Measurements from ENCODE around the gene EVI2A.

EVI2A gene

DNA sequence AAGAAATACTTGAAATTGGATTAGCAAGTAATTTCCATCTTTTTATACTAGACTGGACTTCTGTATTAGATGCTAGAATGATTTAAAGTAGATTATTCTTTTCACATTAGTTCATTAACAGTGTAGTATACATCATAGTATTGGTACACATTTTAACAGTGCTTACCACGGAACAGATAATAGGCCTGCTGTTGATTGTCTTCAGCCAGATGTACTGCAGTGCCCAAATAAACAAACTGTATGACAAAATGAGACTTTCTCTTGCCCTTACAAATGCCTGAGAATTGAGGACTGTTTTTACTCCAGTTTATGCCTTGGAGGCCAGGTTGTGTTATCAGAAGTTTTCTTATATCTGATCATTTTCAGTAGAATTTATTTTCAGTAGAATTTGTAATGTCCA lies 631 bp downstream of the EVI2A start:
- no peaks in the 10 kb centered on the region for H3K9me3 ChIP-seq (ENCODE audit: control insufficient read depth, low read length)
- H3K27ac ChIP-seq: no peak overlapping the region
- no peak overlapping the region for H3K9ac ChIP-seq
- H3K4me2 ChIP-seq (ENCODE audit: low read length): no peak overlapping the region
- no peaks in the 10 kb centered on the region for H3K4me1 ChIP-seq
- no peaks in the 10 kb centered on the region for H3K79me2 ChIP-seq
- H3K4me3 ChIP-seq (ENCODE audit: low read depth, low read length): peak overlapping the region; percentile 27
- H3K27me3 ChIP-seq (ENCODE audit: control insufficient read depth, insufficient read depth, low read length): no peaks in the 10 kb centered on the region
- TF ChIP-seq, protein P1, sequence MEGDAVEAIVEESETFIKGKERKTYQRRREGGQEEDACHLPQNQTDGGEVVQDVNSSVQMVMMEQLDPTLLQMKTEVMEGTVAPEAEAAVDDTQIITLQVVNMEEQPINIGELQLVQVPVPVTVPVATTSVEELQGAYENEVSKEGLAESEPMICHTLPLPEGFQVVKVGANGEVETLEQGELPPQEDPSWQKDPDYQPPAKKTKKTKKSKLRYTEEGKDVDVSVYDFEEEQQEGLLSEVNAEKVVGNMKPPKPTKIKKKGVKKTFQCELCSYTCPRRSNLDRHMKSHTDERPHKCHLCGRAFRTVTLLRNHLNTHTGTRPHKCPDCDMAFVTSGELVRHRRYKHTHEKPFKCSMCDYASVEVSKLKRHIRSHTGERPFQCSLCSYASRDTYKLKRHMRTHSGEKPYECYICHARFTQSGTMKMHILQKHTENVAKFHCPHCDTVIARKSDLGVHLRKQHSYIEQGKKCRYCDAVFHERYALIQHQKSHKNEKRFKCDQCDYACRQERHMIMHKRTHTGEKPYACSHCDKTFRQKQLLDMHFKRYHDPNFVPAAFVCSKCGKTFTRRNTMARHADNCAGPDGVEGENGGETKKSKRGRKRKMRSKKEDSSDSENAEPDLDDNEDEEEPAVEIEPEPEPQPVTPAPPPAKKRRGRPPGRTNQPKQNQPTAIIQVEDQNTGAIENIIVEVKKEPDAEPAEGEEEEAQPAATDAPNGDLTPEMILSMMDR (IDR thresholded peaks at IDR 0.05): no peak
- no peaks in the 10 kb centered on the region for H3K36me3 ChIP-seq (ENCODE audit: control insufficient read depth, insufficient read depth, low read length)
- no peak overlapping the region for H2AFZ ChIP-seq

GRCh38 chr17:31320241-31320640 lies 1.2 kb downstream of the EVI2A start:
- H3K9me3 ChIP-seq (ENCODE audit: control insufficient read depth, low read length): no peaks in the 10 kb centered on the region
- H3K4me2 ChIP-seq (ENCODE audit: low read length): no peak overlapping the region
- TF ChIP-seq, protein P1 (IDR thresholded peaks at IDR 0.05): no peak
- no peak overlapping the region for H2AFZ ChIP-seq
- no peak overlapping the region for H3K27ac ChIP-seq
- no peaks in the 10 kb centered on the region for H3K36me3 ChIP-seq (ENCODE audit: control insufficient read depth, insufficient read depth, low read length)
- no peaks in the 10 kb centered on the region for H3K79me2 ChIP-seq
- no peaks in the 10 kb centered on the region for H3K4me1 ChIP-seq
- H3K4me3 ChIP-seq (ENCODE audit: low read depth, low read length): peak overlapping the region; percentile 27
- H3K27me3 ChIP-seq (ENCODE audit: control insufficient read depth, insufficient read depth, low read length): no peaks in the 10 kb centered on the region
- H3K9ac ChIP-seq: no peak overlapping the region

- H3K4me3 ChIP-seq (ENCODE audit: low read depth, low read length): no peak overlapping the region
- TF ChIP-seq, protein P1 (IDR thresholded peaks at IDR 0.05): no peak
- H3K4me2 ChIP-seq (ENCODE audit: low read length): no peak overlapping the region
Measured at GRCh38 chr17:31318851-31319661, 2.4 kb downstream of the EVI2A start.

DNA sequence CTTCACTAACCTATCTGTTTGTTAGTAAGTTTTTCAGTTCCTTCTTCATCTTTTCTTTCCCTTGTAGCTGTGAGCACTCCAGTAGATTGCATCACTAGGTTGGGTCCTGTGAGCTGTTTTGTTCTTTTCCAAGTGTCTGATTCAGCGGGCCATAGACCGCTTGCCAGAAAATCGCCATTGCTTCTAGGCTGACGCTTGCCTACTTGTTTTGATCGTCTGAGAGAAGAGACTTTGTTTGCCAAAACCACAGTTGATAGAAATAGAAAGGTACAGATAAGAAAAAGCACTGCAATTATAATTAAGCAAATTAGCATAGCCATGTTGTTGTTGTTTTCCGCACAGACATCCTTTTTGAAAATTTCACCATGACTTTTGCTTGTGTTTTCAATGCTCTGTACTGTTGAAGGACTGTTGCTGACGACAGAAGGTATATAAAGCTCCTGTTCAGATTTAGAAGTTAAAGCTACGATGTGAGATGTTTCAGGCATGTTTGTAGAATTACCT lies 3.1 kb downstream of the EVI2A start:
- Histone ChIP-seq H3K27ac (no peak overlapping the region), H3K36me3 (ENCODE audit: control insufficient read depth, insufficient read depth, low read length) (no peaks in the 10 kb centered on the region), H3K4me1 (no peaks in the 10 kb centered on the region), H2AFZ (no peak overlapping the region), H3K79me2 (no peaks in the 10 kb centered on the region), H3K9me3 (ENCODE audit: control insufficient read depth, low read length) (no peaks in the 10 kb centered on the region), H3K4me3 (ENCODE audit: low read depth, low read length) (no peak overlapping the region), H3K27me3 (ENCODE audit: control insufficient read depth, insufficient read depth, low read length) (no peaks in the 10 kb centered on the region), H3K4me2 (ENCODE audit: low read length) (no peak overlapping the region), H3K9ac (no peak overlapping the region)
- TF ChIP-seq, protein P1 (IDR thresholded peaks at IDR 0.05): no peak

More at GRCh38 chr17:31318851-31319661, 2.4 kb downstream of the EVI2A start:
- Histone ChIP-seq H3K79me2 (no peaks in the 10 kb centered on the region), H2AFZ (no peak overlapping the region), H3K27me3 (ENCODE audit: control insufficient read depth, insufficient read depth, low read length) (no peaks in the 10 kb centered on the region), H3K27ac (no peak overlapping the region), H3K36me3 (ENCODE audit: control insufficient read depth, insufficient read depth, low read length) (no peaks in the 10 kb centered on the region), H3K9me3 (ENCODE audit: control insufficient read depth, low read length) (no peaks in the 10 kb centered on the region), H3K4me1 (no peaks in the 10 kb centered on the region), H3K9ac (no peak overlapping the region)

- Histone ChIP-seq H3K4me2 (ENCODE audit: low read length) (no peak overlapping the region), H3K79me2 (no peaks in the 10 kb centered on the region), H3K4me1 (no peaks in the 10 kb centered on the region), H3K27ac (no peak overlapping the region), H3K9ac (no peak overlapping the region), H2AFZ (no peak overlapping the region), H3K4me3 (ENCODE audit: low read depth, low read length) (no peak overlapping the region), H3K9me3 (ENCODE audit: control insufficient read depth, low read length) (no peaks in the 10 kb centered on the region), H3K36me3 (ENCODE audit: control insufficient read depth, insufficient read depth, low read length) (no peaks in the 10 kb centered on the region), H3K27me3 (ENCODE audit: control insufficient read depth, insufficient read depth, low read length) (no peaks in the 10 kb centered on the region)
- TF ChIP-seq, protein P1 (IDR thresholded peaks at IDR 0.05): no peak
Measured at GRCh38 chr17:31314782-31315100, 6.7 kb downstream of the EVI2A start.
